HFFc6 (cell line): ENCODE results near the gene OR2L8. TPM values are rescaled to one million over a fixed set of nuclear protein-coding genes. Genes with fewer than 3 reads are reported as not detected.

Experiments used
- DNase-seq: peaks from one replicate; pipeline ENCODE4 v3.0.0-alpha.2; 2018
- H3K27ac Mint-ChIP-seq: 2 replicates; pipeline ENCODE4 v1.8.0; 2020; ENCODE audit warnings: mild to moderate bottlenecking, mixed read lengths
- H3K27me3 Mint-ChIP-seq: 2 replicates; pipeline ENCODE4 v1.8.0; 2021; ENCODE audit warnings: mild to moderate bottlenecking, moderate library complexity, mixed read lengths; ENCODE audit not compliant: insufficient read depth
- H3K36me3 Mint-ChIP-seq: 2 replicates; pipeline ENCODE4 v1.8.0; 2021; ENCODE audit warnings: low read depth, mixed read lengths
- H3K4me1 Mint-ChIP-seq: 2 replicates; pipeline ENCODE4 v1.8.0; 2020; ENCODE audit warnings: low read depth, mixed read lengths
- H3K4me3 Mint-ChIP-seq: 2 replicates; pipeline ENCODE4 v1.8.0; 2020; ENCODE audit warnings: mild to moderate bottlenecking, moderate library complexity, mixed read lengths
- H3K9me3 Mint-ChIP-seq: 2 replicates; pipeline ENCODE4 v1.8.0; 2020; ENCODE audit warnings: mild to moderate bottlenecking, mixed read lengths
- CTCF ChIP-seq: fragments of 200-600 bp; sonication (generic); IDR thresholded peaks from 2 replicates; pipeline ENCODE4 v1.5.0; 2021; ENCODE audit warnings: antibody characterized with exemption, mild to moderate bottlenecking
- total RNA-seq, 6 experiments: library from RNA; stranded (reverse); fragmentation: NEBNext Ultra II Directional; extraction: Animal tissue kit (Norgen Biotek cat#: 25700); gene quantifications; 2 replicates in 1 of 6; 3 replicates in 5 of 6; pipeline ENCODE4 v1.2.3, GENCODE V29; 2021

Gene OR2L8
- total RNA-seq, 6 experiments from 2014 or later = not detected

GRCh38 chr1:247966532-247967204 is 18.0 kb downstream of the OR2L8 start:
- DNase-seq = no peak
- Mint-ChIP-seq H3K4me1 (no peaks in the 10 kb centered on the region), H3K4me3 (peak overlapping the region; percentile 20; the same call in 1 of the 2 replicates), H3K27ac (no peak overlapping the region), H3K36me3 (no peaks in the 10 kb centered on the region), H3K9me3 (peaks cover 18% of the 10 kb centered on the region), H3K27me3 (no peaks in the 10 kb centered on the region)
- TF ChIP-seq CTCF = no peak

GRCh38 chr1:247992986-247993385 is 44.3 kb downstream of the OR2L8 start:
- H3K27me3 Mint-ChIP-seq = no peaks in the 10 kb centered on the region; the same call in 1 of the 2 replicates
- H3K9me3 Mint-ChIP-seq = peaks cover 28% of the 10 kb centered on the region
- no peak overlapping the region for H3K27ac Mint-ChIP-seq
- no peaks in the 10 kb centered on the region for H3K36me3 Mint-ChIP-seq
- no peak overlapping the region for H3K4me3 Mint-ChIP-seq
- DNase-seq = no peak
- H3K4me1 Mint-ChIP-seq = no peaks in the 10 kb centered on the region
- TF ChIP-seq CTCF = no peak

GRCh38 chr1:247998811-247999210 is 50.2 kb downstream of the OR2L8 start:
- Mint-ChIP-seq H3K36me3 (no peaks in the 10 kb centered on the region), H3K9me3 (peaks cover 29% of the 10 kb centered on the region), H3K4me3 (no peak overlapping the region), H3K27ac (no peak overlapping the region), H3K27me3 (no peaks in the 10 kb centered on the region; the same call in 1 of the 2 replicates), H3K4me1 (no peaks in the 10 kb centered on the region)
- no peak for DNase-seq
- TF ChIP-seq CTCF = no peak

Other genes with a start within 250 kb of the OR2L8 start
- not detected for gene OR6F1, start 232.2 kb upstream of the OR2L8 start, total RNA-seq
- gene OR14K1, start 210.2 kb upstream of the OR2L8 start, total RNA-seq = not detected
- not detected for gene OR14A2, start 200.7 kb upstream of the OR2L8 start, total RNA-seq
- not detected for gene OR1C1, start 188.3 kb upstream of the OR2L8 start, total RNA-seq
- not detected for gene OR14A16, start 124.7 kb upstream of the OR2L8 start, total RNA-seq
- gene OR11L1, start 107.0 kb upstream of the OR2L8 start, total RNA-seq = not detected
- not detected for gene TRIM58, start 91.7 kb upstream of the OR2L8 start, total RNA-seq
- gene OR2W3, start 53.3 kb upstream of the OR2L8 start, total RNA-seq = not detected
- gene OR2T8, start 28.6 kb upstream of the OR2L8 start, total RNA-seq = not detected
- not detected for gene OR2AJ1, start 24.0 kb upstream of the OR2L8 start, total RNA-seq
- gene OR2AK2, start 16.4 kb downstream of the OR2L8 start, total RNA-seq = not detected
- not detected for gene OR2L5, start 64.8 kb downstream of the OR2L8 start, total RNA-seq
- under 1 TPM in 1 of 6 experiments, not detected in 5; 0.05 TPM for gene OR2L2, start 81.2 kb downstream of the OR2L8 start, total RNA-seq
- gene OR2L3, start 98.0 kb downstream of the OR2L8 start, total RNA-seq = not detected
- gene OR2L13, start 146.3 kb downstream of the OR2L8 start, total RNA-seq = not detected
- gene OR2M5, start 196.3 kb downstream of the OR2L8 start, total RNA-seq = not detected
- gene OR2M2, start 226.0 kb downstream of the OR2L8 start, total RNA-seq = not detected
- under 1 TPM in 3 of 6 experiments, not detected in 3; 0.03 to 0.05 (median 0.05) TPM for gene OR2M3, start 248.4 kb downstream of the OR2L8 start, total RNA-seq